Measurements from ENCODE around the gene CNTN2.

- TF ChIP-seq, protein P1, sequence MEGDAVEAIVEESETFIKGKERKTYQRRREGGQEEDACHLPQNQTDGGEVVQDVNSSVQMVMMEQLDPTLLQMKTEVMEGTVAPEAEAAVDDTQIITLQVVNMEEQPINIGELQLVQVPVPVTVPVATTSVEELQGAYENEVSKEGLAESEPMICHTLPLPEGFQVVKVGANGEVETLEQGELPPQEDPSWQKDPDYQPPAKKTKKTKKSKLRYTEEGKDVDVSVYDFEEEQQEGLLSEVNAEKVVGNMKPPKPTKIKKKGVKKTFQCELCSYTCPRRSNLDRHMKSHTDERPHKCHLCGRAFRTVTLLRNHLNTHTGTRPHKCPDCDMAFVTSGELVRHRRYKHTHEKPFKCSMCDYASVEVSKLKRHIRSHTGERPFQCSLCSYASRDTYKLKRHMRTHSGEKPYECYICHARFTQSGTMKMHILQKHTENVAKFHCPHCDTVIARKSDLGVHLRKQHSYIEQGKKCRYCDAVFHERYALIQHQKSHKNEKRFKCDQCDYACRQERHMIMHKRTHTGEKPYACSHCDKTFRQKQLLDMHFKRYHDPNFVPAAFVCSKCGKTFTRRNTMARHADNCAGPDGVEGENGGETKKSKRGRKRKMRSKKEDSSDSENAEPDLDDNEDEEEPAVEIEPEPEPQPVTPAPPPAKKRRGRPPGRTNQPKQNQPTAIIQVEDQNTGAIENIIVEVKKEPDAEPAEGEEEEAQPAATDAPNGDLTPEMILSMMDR (IDR thresholded peaks at IDR 0.05; ENCODE audit: low read length), result no peak
- no peak for TF ChIP-seq EZH2 (optimal IDR thresholded peaks at IDR 0.05; ENCODE audit: low read depth, low read length)
These were observed 45.2 kb upstream of the CNTN2 start for GRCh38 chr1:204997591-204998355.

Measured in MM.1S (cell line).